PC-9 (cell line): ENCODE measurements around the gene COL4A2. TPM values are rescaled to one million over a fixed set of nuclear protein-coding genes. Genes with fewer than 3 reads are reported as not detected.

Experiments
- BruUV-seq: library from RNA; stranded (reverse); fragments of 400-500 nt; replicated peaks from 2 replicates; lab custom pipeline; 2021; lab: Mats Ljungman, UMichigan
- CTCF ChIA-PET: fragments of 300-600 bp; sonication (Branson Sonifier 250); formaldehyde crosslinking; loops from one replicate; lab custom pipeline; 2022; ENCODE audit warnings: antibody characterized with exemption; lab: Charles Lee
- POLR2A ChIA-PET: fragments of 300-600 bp; sonication (Branson Sonifier 250); formaldehyde crosslinking; loops from one replicate; lab custom pipeline; 2022; ENCODE audit warnings: antibody characterized with exemption; ENCODE audit not compliant: unreplicated experiment; lab: Charles Lee
- DNase-seq, 2 experiments: peaks; one replicate each; pipeline versions ENCODE4 v3.0.0 to v3.0.0-alpha.2; 2015 to 2022; ENCODE audit warnings: mixed read lengths in 1 of 2
- H2AFZ ChIP-seq: fragments of 200-600 bp; sonication (generic); 2 replicates; pipeline ENCODE4 v1.8.1; 2017; ENCODE audit warnings: antibody characterized with exemption
- H3F3A ChIP-seq: fragments of 200-600 bp; sonication (generic); 2 replicates; pipeline ENCODE4 v1.8.1; 2017; ENCODE audit warnings: antibody characterized with exemption, mild to moderate bottlenecking, low read depth; ENCODE audit not compliant: insufficient read depth
- H3K27ac ChIP-seq: fragments of 200-600 bp; sonication (generic); 2 replicates; pipeline ENCODE4 v1.6.1; 2016; ENCODE audit warnings: mixed run types
- H3K27me3 ChIP-seq: fragments of 200-600 bp; sonication (generic); 2 replicates; pipeline ENCODE4 v1.6.1; 2016; ENCODE audit warnings: low read depth, mixed run types; ENCODE audit not compliant: insufficient read depth
- H3K36me3 ChIP-seq: fragments of 200-600 bp; sonication (generic); 2 replicates; pipeline ENCODE4 v1.6.1; 2016; ENCODE audit warnings: low read depth, mixed run types
- H3K4me1 ChIP-seq: fragments of 200-600 bp; sonication (generic); replicated peaks from 2 replicates; pipeline ENCODE4 v1.6.1; 2016; ENCODE audit warnings: mixed run types; ENCODE audit not compliant: insufficient read depth
- H3K4me2 ChIP-seq: fragments of 200-600 bp; sonication (generic); 2 replicates; pipeline ENCODE4 v1.6.1; 2017; ENCODE audit warnings: mixed run types
- H3K4me3 ChIP-seq: fragments of 200-600 bp; sonication (generic); 2 replicates; pipeline ENCODE4 v1.6.1; 2016; ENCODE audit warnings: mixed run types
- H3K79me2 ChIP-seq: fragments of 200-600 bp; sonication (generic); 2 replicates; pipeline ENCODE4 v1.6.1; 2017; ENCODE audit warnings: low read depth, mixed run types
- H3K9me2 ChIP-seq: fragments of 200-600 bp; sonication (generic); 2 replicates; pipeline ENCODE4 v1.8.1; 2017; ENCODE audit warnings: mild to moderate bottlenecking; ENCODE audit not compliant: insufficient read depth
- H3K9me3 ChIP-seq: fragments of 200-600 bp; sonication (generic); 2 replicates; pipeline ENCODE4 v1.8.1; 2016; ENCODE audit warnings: low read depth; ENCODE audit not compliant: insufficient read depth
- H4K20me1 ChIP-seq: fragments of 200-600 bp; sonication (generic); 2 replicates; pipeline ENCODE4 v1.8.1; 2017; ENCODE audit not compliant: insufficient read depth
- CTCF ChIP-seq: fragments of 200-600 bp; sonication (generic); conservative IDR thresholded peaks from 2 replicates; pipeline ENCODE4 v1.6.1; 2017; ENCODE audit warnings: mixed run types, antibody characterized with exemption, mild to moderate bottlenecking, moderate library complexity
- EZH2 ChIP-seq: fragments of 200-600 bp; sonication (generic); IDR thresholded peaks from 2 replicates; pipeline ENCODE4 v1.8.0; 2017; ENCODE audit warnings: antibody characterized with exemption, low read depth
- intact Hi-C: fragments of 100-400 bp; cut with micrococcal nuclease; formaldehyde crosslinking; loops from one replicate; pipeline ENCODE4 v1.10.0; 2022; ENCODE audit not compliant: unreplicated experiment
- total RNA-seq: library from RNA; stranded (reverse); gene quantifications from 2 replicates; pipeline ENCODE4 v1.2.3, GENCODE V29; 2021

COL4A2 gene
- total RNA-seq, 1 experiment from 2014 or later, result 1.2 TPM

- H3K4me2 ChIP-seq, result no peak overlapping the region
- no peak overlapping the region for H3K27ac ChIP-seq
- no TSS peak for BruUV-seq
- no peak for TF ChIP-seq CTCF
- no peak for TF ChIP-seq EZH2
- no peaks in the 10 kb centered on the region for H4K20me1 ChIP-seq
- intact Hi-C loops, result no loop called here
- no peak overlapping the region for H3K4me3 ChIP-seq
- peaks cover 72% of the 10 kb centered on the region for H3K4me1 ChIP-seq
- peaks cover 50% of the 10 kb centered on the region for H3K79me2 ChIP-seq
- H3K9me2 ChIP-seq, result no peaks in the 10 kb centered on the region
- H3F3A ChIP-seq, result peaks cover 54% of the 10 kb centered on the region
- ChIA-PET POLR2A (no interaction called here), CTCF (no interaction called here)
- H3K9me3 ChIP-seq, result no peaks in the 10 kb centered on the region
- no peak overlapping the region for H2AFZ ChIP-seq
- H3K27me3 ChIP-seq, result no peaks in the 10 kb centered on the region
- H3K36me3 ChIP-seq, result no peaks in the 10 kb centered on the region
- no peak for DNase-seq
Measured at GRCh38 chr13:110523180-110523579, 216.1 kb downstream of the COL4A2 start.

GRCh38 chr13:110523838-110524540, 216.9 kb downstream of the COL4A2 start:
- H3K4me2 ChIP-seq, result peak overlapping the region; percentile 70
- peaks cover 56% of the 10 kb centered on the region for H3K79me2 ChIP-seq
- intact Hi-C loops, result loop anchor here (1.0 kb wide), 3 partner anchors 17 to 189 kb away; partner anchors contain the start of gene ING1
- peak overlapping the region; percentile 60 for H3K27ac ChIP-seq
- H4K20me1 ChIP-seq, result no peaks in the 10 kb centered on the region
- ChIA-PET POLR2A (interaction anchor here (0.5 to 0.9 kb wide), 6 partner anchors 16 to 191 kb away, joined by 3 to 8 read pairs (median 4); no protein-coding TSS in a partner anchor), CTCF (interaction anchor here (0.6 to 1.0 kb wide), 2 partner anchors 17 to 38 kb away, joined by 4 to 6 read pairs; partner anchors contain the start of gene RAB20)
- TF ChIP-seq CTCF (no peak), EZH2 (no peak)
- no peaks in the 10 kb centered on the region for H3K36me3 ChIP-seq
- no peaks in the 10 kb centered on the region for H3K9me2 ChIP-seq
- H3K4me3 ChIP-seq, result peak overlapping the region; percentile 20; the same call in 1 of the 2 replicates
- peaks cover 72% of the 10 kb centered on the region for H3K4me1 ChIP-seq
- no TSS peak for BruUV-seq
- no peaks in the 10 kb centered on the region for H3K27me3 ChIP-seq
- peaks cover 57% of the 10 kb centered on the region for H3F3A ChIP-seq
- H3K9me3 ChIP-seq, result no peaks in the 10 kb centered on the region
- no peak overlapping the region for H2AFZ ChIP-seq
- DNase-seq, result no peak

GRCh38 chr13:110524541-110525257, 217.6 kb downstream of the COL4A2 start:
- no peaks in the 10 kb centered on the region for H4K20me1 ChIP-seq
- TF ChIP-seq CTCF, result no peak
- no peak for TF ChIP-seq EZH2
- POLR2A ChIA-PET, result interaction anchor here (0.5 to 0.9 kb wide), 6 partner anchors 17 to 191 kb away, joined by 3 to 8 read pairs (median 4); no protein-coding TSS in a partner anchor
- no peaks in the 10 kb centered on the region for H3K27me3 ChIP-seq
- H3K4me3 ChIP-seq, result peak overlapping the region; percentile 20; the same call in 1 of the 2 replicates
- peaks cover 63% of the 10 kb centered on the region for H3K79me2 ChIP-seq
- peak overlapping the region; percentile 60 for H3K27ac ChIP-seq
- intact Hi-C loops, result loop anchor here (1.0 to 5.0 kb wide), 4 partner anchors 17 to 297 kb away; partner anchors contain the start of gene ING1
- CTCF ChIA-PET, result interaction anchor here (0.6 to 1.0 kb wide), 2 partner anchors 18 to 37 kb away, joined by 4 to 6 read pairs; partner anchors contain the start of gene RAB20
- no TSS peak for BruUV-seq
- no peaks in the 10 kb centered on the region for H3K9me2 ChIP-seq
- DNase-seq, result peak; percentile 92 to 97
- no peaks in the 10 kb centered on the region for H3K9me3 ChIP-seq
- peaks cover 62% of the 10 kb centered on the region for H3F3A ChIP-seq
- H3K4me1 ChIP-seq, result peaks cover 79% of the 10 kb centered on the region
- H3K4me2 ChIP-seq, result peak overlapping the region; percentile 70
- no peaks in the 10 kb centered on the region for H3K36me3 ChIP-seq
- no peak overlapping the region for H2AFZ ChIP-seq
